Mammary epithelial cell (primary cell): Measurements from ENCODE around the gene KRT78.

Experiments
- CTCF ChIP-seq, 2 donors: IDR thresholded peaks in 1 of 2; conservative IDR thresholded peaks in 1 of 2; 2 replicates each; pipeline ENCODE4 v1.5.1; 2011 to 2012; ENCODE audit warnings: inconsistent platforms in 2 of 2, low read length in 2 of 2, mild to moderate bottlenecking in 2 of 2, control low read depth in 1 of 2, low read depth in 1 of 2; ENCODE audit not compliant: insufficient read depth in 1 of 2; ENCODE audit errors: extremely low read depth in 1 of 2
- EZH2 ChIP-seq: IDR thresholded peaks from 2 replicates; pipeline ENCODE4 v1.6.1; 2012; ENCODE audit warnings: low read length, inconsistent platforms, borderline replicate concordance

GRCh38 chr12:52833922-52834726 lies 14.7 kb downstream of the KRT78 start, which contains the start of gene KRT79:
- TF ChIP-seq CTCF (conservative IDR thresholded peaks at IDR 0.05 in 1 of 2, IDR thresholded peaks at IDR 0.05 in 1 of 2; ENCODE audit: extremely low read depth in 1 of 2, insufficient read depth in 1 of 2, low read depth in 1 of 2, low read length in 2 of 2) (no peak), EZH2 (no peak)
